Left kidney (tissue), 2 donors: ENCODE results near the gene TPP1. TPM values are rescaled to one million over a fixed set of nuclear protein-coding genes. Genes with fewer than 3 reads are reported as not detected.

Experiments
- DNase-seq: peaks from one replicate; pipeline ENCODE4 v3.0.0-alpha.2; 2013
- polyA plus RNA-seq: library from polyadenylated mRNA; unstranded; fragments of 120-200 nt; gene quantifications from one replicate; pipeline ENCODE4 v1.2.1, GENCODE V29; 2013; ENCODE audit not compliant: insufficient read length

Gene TPP1
- polyA plus RNA-seq, 1 donor: 121 TPM

DNA sequence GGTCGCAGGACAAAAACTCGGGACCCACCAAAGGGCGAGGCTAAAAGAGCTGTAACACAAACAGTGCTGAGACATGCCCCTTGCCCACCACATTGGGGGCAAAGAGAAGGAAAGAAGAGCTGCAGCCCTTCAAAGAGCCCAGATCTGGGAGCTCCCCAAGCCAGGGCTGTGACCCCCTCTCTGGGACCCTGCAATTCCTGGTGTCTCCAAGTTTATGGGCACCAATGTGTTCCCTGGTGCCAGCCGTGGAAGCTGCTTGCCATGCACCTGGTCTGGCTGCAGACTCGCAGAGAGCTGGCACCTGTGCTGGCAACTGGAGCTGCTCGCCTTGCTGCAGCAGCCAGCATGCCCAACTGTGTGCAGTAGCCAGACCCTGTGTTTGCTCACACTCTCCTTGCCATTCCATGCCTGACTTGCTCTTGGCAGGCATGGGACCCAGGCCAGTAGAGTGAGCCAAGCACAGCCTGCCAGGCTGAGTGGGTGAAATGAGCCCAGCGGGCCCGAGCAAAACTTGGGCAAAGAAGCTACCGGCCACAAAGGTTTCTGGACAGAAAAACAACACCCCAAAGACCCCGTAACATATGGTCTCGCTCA lies 31.8 kb downstream of the TPP1 start:
- no peak for DNase-seq

DNA sequence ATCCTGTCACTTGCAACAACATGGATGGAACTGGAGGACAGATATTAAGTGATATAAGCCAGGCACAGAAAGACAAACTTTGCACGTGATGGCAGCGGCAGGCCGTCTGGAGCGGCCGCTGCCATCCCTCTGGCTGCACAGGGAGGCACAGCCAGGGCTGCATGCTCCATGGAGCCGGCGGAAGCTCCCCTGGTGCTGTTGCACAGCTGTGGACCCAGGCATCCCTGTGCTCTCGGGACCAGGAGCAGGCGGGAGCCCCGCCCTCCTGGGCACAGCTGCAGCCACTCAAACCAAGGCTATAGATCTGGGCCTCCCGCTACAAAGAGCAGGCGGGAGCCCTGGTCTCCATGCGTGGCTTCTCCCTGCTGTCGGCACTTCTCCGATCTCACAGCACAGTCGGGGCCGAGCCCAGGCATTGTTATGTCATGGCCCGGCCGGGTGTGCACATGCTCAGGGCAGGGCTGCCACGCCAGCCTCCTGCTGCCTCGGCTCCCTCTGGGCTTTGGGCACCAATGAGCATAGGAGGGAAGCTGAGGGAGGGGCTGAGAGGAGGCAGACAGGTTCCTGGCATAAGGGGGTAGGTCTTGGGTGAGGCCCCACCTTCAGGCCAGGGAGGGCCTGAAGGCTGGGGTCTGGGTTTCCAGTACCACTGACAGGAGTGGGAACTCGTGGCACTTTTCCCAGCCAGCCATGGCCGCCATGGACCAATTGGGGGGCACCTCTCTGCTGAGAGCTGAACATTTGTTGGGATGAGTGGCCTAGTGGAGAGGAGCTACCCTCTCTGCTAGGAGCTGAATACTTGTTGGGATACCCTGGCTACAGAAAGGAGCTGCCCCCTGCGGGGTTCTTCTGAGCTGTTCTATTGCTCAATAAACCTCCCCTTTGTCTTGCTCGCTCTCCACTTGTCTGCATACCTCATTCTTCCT lies 32.5 kb downstream of the TPP1 start:
- DNase-seq: no peak

DNA sequence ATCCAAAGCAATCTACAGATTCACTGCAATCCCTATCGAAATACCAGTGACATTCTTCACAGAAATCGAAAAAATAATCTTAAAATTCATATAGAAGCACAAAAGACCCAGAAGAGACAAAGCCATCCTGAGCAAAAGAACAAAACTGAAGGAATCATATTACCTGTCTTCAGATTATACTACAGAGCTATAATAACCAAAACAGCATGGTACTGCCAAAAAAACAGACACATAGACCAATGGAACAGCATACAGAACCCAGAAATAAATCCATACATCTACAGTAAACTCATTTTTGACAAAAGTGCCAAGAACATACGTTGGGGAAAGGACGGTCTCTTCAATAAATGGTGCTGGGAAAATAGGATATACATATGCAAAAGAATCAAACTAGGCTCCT lies 34.7 kb downstream of the TPP1 start:
- DNase-seq: no peak

DNA sequence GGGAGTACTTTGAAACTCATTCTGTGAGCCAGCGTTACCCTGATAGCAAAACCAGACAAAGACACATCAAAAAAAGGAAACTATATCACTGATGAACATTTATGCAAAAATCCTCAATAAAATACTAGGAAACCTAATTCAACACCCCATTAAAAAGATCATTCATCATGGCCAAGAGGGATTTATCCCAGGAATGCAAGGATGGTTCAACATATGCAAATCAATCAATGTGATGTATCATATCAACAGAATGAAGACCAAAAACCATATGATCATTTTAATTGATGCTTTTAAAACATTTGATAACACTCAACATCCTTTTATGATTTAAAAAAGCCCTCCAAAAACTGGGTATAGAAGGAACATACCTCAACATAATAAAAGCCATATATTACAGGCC lies 35.6 kb downstream of the TPP1 start:
- no peak for DNase-seq

DNA sequence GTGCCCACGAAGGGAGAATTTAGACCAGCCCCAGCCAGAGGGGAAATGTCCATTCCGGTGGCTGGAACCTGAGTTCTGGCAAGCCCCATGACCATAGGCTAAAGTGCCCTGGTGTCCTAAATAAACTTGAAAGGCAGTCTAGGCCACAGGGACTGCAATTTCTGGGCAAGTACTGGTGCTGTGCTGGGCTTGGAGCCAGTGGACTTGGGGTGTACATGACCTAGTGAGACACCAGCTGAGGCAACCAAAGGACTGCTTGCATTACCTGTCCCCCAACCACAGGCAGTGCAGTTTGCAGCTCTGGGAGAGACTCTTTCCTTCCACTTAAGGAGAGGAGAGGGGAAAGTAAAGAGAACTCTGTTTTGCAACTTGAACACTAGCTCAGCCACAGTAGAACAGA lies 39.5 kb downstream of the TPP1 start:
- DNase-seq: no peak

DNA sequence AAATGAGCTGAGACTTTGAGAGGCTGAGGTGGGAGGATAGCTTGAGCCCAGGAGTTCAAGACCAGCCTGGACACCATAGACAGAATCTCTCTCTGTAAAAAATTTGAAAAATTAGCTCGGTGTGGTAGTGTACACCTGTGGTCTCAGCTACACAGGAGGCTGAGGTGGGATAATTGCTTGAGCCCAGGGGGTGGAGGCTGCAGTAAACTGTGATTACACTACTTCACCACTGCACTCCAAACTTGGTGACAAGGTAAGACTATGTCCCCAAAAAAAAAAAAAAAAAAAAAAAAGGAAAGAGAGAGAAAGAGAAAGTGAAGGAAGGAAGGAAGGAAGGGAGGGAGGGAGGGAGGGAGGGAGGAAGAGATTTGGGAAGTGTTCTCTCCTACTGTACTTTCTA lies 41.1 kb downstream of the TPP1 start:
- no peak for DNase-seq

DNA sequence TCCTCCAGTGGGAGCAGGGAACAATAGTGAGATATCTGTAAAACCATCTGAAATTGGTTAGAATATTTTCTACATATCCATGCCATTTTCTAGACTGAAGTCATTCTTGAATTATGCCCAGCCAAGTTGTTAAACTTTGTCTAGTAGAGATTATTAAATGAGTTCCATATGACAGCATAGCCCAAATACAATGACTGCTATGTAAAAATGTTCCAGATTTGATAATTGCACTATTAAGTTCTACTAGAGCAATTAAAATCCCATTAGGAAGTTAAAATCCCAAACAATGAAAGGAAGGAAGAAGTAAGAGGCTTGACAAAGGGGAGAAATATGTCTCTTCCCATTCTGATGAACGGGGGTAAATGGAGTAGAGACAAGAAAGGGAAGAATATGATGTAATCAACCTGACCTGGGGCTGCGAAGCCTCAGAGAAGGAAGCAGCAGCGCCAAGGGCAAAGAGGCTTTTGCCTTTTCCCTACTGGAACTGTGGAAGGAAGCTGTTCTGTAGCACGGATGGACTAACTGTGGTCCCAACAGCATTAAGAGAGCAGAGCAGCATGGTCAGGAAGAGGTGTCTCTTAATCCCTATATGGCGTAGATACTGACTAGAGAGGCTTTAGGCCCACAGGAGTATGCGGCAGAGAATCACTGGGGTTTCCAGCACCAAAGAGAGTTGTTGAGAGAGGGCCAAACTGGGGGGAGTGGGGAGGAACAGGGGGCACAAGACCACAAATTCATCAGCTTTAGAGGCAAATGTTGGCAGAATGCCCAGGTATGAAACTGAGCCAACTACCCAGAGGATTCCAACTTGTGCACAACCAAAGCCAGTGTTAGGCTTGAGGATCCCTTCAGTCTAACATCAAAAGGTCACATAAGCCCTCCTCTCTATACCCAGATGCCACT lies 42.5 kb downstream of the TPP1 start:
- no peak for DNase-seq

DNA sequence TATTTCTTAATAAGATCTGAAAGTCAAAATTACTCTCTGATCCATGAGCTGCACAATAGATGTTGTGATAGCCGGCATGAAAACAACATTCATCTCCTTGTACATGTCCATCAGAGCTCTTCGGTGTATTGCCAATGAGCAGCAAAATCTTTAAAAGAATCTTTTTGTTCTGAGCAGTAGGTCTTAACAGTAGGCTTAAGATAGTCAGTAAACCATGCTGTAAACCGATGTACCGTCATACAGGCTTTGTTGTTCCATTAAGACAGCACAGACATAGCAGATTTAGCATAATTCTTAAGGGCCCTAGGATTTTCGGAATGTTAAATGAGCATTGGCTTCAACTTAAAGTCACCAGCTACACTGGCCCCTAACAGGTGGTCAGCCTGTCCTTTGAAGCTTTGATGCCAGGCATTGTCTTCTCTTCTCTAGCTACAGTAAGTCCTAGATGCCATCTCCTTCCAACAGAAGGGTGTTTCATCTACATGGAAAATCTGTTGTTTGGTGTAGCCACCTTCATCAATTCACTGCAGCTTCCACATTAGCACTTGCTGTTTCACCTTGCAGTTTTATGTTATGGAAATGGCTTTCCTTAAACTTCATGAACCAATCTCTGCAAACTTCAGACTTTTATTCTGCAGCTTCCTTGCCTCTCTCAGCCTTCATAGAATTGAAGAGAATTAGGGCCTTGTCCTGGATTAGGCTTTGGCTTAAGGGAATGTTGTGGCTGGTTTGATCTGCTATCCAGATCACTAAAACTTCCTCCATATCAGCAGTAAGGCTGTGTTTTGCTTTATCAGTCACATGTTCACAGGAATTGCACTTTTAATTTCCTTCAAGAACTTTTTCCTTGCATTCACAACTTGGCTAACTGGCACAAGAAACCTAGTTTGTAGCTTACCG lies 44.2 kb downstream of the TPP1 start:
- no peak for DNase-seq

DNA sequence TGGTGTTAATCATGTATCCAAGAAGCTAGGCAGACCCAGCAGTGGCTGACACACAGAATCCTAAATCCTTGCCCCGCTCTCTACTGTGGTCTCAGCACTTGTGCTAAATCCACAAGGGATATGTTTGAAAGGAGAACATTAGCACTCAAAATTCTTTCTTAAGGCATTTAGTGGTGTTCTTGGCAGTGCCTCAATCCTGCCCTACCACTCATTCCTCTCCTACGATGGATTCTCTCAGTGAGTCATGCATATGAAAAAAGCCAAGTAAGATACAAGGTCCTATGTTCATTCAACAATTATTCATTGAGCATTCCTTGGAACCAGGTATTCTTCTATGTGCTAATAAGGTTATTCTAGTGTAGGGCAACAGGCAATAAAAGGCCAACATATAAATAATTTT lies 47.0 kb downstream of the TPP1 start:
- DNase-seq: no peak

DNA sequence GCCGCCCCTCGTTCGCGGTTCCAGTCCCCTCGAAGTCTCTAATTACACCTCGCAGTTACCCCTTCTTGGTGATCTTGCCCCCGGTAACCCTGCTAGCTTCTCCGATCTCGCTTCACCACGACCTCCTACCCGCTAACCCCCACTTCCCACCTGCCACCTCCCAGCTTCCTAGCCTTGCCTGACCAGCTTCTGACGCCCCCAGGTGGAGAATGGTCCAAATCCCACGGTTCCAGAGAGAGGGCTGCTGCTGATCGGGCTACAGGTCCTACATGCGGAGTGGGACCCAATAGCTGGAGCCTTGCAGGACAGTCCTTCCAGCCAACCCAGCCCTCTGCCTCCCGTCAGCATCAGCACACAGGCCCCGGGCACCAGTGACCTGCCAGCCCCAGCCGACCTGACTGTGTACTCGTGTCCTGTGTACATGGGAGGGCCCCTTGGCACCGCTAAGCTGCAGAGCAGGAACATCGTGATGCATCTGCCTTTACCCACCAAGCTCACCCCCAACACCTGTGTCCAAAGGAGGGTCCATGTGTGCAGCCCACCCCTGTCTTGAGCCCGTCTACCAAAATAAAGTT lies 47.7 kb downstream of the TPP1 start:
- DNase-seq: no peak

DNA sequence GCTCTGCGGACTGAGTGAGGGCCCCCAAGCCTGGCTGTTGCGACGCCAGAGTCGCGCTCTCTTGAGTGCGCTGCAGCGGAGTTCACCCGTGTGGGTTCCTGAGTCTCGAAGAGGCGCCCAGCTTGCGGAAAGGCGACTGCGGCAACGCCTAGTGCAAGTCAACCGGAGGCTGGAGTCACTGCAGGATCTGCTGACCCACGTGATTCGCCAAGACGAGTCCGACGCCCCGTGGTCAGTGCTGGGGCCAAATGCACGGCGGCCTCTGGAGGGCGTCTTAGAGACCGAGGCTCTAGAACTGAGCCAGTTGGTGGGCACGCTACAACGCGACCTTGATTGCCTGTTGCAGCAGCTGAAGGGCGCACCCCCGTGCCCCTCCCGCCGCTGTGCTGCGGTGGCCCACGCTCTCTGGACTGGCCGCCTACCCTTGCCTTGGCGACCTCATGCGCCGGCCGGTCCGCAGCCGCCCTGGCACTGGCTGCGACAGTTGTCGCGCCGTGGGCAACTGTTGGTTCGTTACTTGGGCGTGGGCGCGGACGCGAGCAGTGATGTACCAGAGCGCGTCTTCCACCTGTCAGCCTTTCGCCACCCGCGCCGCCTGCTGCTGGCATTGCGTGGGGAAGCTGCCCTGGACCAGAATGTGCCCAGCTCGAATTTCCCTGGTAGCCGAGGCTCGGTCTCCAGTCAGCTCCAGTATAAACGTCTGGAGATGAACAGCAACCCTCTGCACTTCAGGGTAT lies 48.4 kb downstream of the TPP1 start:
- no peak for DNase-seq

DNA sequence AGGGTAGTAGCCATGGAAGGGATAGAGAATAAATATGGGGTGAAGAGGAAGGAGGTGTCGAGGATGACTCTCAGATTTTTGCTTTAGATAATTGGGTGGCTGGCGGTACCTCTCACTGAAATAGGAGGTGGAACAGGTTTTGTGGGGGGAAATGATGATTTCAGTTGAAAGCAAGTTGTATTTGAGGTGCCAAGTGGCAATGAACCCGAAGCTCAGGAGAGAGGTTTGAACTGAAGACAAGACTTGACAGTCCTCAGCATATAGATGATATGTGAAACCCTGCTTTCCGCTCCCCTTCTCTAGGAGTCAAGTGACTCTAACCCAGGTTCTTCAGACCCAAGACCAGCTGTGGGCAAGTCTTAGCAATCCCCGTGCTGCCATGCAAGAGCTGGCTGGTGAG lies 49.5 kb downstream of the TPP1 start:
- DNase-seq: no peak

DNA sequence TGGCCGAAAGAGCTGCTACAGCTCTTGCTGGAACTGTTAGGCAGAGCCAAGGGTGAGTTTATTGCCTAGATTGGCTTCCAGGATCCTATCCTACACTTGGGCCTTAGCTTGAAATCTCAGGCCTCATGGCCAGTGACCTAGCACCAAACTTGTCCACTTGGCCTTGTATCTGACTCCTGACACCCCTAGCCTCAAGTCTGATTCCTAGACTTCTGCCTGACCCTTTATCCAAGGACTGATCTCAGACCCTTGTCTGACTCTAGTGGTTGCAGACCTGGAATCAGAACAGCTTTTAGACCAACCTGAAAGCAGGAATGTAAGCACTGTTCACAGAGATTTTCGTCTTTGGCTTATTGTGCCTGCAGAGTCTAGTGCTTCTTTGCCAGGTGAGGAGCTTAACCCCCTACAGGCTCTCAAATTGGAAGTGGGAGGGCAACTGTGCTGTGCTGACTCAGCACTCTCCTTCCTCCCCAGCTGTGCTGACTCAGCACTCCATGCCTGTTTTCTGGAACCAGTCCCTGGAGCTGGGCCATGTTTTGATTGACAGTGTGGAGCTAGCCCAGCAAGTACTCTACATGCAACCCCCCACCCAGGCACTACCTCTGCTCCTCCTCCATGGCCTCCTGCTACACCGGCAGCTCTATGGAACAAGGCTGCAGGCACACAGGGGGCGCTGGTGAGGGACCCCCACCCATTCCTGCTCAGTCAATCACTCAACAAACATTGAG lies 50.9 kb downstream of the TPP1 start:
- DNase-seq: peak; percentile 53

DNA sequence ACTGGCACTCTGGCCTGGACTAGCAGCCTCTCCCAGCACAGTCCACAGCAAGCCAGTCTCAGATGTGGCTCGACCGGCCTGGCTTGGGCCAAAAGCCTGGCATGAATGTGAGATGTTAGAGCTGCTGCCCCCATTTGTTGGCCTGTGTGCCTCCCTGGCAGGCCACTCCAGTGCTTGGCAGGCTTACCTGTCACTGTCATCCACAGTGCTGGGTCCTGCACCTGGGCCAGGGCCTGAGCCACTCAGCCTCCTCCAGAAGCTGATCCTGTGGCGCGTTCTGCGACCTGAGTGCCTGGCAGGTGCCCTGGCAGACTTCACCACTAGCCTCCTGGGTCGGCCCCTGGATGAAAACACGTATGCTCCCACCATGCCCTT lies 51.9 kb downstream of the TPP1 start:
- DNase-seq: no peak

DNA sequence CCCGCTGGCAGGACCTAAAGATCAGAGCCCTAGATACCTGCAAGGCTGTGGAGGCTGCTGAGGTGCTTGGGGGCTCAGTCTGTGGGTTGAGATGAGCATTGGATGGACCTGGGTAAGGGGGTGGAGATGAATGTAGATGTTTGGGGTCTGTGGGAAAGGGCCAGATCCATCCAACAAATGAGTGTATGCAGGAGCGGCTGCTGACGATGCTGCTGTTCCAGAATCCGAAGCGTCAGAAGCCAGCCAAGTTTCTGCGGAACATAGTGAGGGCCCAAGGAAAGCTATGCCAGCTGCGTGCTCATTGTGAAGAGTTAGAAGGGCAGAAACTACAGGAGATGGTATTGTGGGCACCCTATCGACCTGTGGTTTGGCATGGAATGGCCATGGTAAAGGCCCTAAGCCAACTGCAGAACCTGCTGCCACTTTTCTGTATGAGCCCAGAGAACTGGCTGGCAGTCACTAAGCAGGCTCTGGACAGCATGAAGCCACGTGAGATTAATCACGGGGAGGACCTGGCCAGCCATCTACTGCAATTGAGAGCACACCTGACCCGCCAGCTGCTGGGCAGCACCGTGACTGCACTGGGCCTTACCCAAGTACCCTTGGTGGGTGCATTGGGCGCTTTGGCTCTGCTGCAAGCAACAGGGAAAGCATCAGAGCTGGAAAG lies 52.4 kb downstream of the TPP1 start:
- no peak for DNase-seq

DNA sequence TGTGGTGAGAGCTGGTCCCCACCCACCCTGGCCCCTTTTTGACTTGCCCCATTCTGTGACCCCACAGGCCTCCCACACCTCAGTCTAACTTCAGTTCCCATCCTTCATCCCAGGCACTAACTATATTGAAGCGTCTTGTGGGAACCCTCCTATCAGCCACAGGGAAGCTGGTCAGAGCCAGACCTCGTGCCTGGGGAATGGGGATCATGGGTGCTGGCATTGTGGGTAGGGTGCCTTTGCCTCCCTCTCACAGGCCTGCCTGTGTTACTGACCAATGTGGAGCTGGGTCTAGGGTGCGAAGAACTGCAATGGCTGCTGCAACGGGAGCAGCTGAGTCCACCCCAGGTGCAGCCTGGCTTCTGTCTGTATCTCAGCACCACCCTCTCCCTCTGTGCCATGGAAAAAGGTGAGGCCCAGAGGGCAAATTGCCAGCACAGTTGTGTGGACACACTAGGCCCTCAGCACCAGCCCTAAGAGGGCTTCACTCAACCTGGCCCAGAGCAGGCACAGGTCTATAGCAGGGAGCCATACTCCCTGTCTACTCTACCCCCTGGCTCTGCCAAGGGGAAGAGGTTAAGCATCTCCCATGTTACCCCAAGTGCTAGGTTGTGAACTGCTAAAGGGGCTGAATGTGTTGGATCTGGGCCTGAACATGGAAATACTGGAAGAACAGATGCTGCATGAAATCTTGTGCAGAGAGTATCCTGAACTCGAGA lies 53.1 kb downstream of the TPP1 start:
- no peak for DNase-seq

DNA sequence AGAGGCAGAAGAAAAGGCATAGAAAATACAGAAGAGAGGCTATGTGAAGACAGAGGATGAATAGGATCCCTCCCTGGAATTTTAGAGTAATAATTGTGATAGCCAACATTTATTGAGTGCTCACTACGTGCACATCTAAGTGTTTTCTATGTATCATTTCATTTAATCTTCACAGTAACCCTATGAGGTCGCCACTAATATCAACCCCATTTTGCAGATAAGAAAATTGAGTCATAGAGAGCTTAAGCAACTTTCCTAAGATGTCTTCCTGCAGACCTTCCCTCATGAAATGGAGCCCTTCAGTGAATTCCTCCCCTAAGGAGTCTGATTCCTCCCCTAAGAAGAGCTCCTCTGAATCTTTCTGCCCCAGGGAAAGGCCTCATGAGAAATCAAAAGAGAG lies 53.9 kb downstream of the TPP1 start:
- DNase-seq: no peak

DNA sequence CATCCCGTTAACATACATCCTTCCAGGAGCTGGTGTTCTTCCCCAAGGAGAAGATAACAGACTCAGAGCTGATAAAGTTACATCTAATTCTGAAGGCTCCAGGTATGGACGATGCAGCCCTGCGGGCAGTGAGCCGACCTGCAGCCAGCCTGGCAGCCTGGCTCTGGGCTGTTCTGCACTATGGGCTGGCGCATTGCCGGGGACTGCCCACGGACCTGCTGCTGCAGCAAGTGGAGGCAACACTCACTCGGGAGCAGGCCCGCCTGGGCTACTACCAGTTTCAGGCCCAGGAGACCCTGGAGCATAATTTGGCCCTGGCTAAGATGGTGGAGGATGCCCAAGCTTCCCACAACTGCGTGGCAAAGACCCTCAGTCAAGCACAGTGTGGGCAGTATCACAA lies 55.6 kb downstream of the TPP1 start:
- no peak for DNase-seq
